GM20431 (cell line): ENCODE data around the gene ELF2.
"Not testable (repeated sequence)": the region's sequence is repeated elsewhere in the genome, so short reads cannot be mapped to it uniquely, and the experiment has no call there.

Experiments
- in situ Hi-C: fragments of 300-500 bp; cut with MseI, MboI; formaldehyde crosslinking; loops from one replicate; pipeline ENCODE4 v1.15.0; 2020; ENCODE audit warnings: low sequenced_read_pairs; ENCODE audit not compliant: unreplicated experiment

ELF2 gene

GRCh38 chr4:139144911-139145551, 32.0 kb downstream of the ELF2 start:
- in situ Hi-C loops, result no loop called here

- in situ Hi-C loops, result no loop called here
These were observed 32.7 kb downstream of the ELF2 start for GRCh38 chr4:139144161-139144859.

- in situ Hi-C loops, result no loop called here
These were observed 34.0 kb downstream of the ELF2 start for GRCh38 chr4:139142980-139143379.

- in situ Hi-C loops, result no loop called here
These were observed 34.9 kb downstream of the ELF2 start for GRCh38 chr4:139142087-139142486.

DNA sequence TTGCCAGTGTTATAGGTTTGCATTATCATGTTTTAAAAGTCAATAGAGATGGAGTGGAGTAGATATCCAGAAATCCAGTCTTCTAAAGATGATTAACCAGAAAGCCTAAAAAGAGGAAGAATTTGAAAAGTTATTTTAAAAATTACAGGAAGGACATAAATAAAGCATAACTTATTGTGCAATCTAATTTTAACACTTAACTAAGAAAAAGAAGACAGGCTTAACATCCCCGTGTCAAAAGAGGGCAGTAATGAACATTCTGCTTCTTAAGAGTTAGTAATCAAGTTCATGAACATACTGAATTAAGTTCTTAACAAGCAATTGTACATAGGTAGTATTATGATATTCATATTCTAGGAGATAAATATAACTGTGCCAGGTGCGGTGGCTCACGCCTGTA, 39.3 kb downstream of the ELF2 start:
- in situ Hi-C loops, result no loop called here

- in situ Hi-C loops, result no loop called here
These were observed 42.6 kb downstream of the ELF2 start for GRCh38 chr4:139134403-139134802.

GRCh38 chr4:139131209-139131870, 45.7 kb downstream of the ELF2 start:
- in situ Hi-C loops, result no loop called here

DNA sequence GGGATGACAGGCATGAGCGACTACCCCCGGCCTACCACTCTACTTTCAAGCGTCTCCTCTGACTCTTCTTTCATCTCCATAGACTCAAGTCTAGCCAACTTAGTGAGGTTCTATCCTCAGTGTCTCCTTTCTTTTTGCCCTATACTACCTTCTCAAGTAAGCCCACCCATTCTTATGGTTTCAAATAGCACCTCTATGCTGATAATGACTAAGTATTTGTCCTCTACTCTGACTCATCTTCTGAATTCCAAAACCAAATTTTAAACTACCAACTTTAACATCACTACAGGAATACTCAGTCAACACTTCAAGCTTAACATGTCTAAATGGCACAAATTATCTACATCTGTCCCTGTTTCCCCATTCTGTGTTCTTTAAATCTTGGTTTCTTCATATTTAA, 47.8 kb downstream of the ELF2 start:
- in situ Hi-C loops, result no loop called here

DNA sequence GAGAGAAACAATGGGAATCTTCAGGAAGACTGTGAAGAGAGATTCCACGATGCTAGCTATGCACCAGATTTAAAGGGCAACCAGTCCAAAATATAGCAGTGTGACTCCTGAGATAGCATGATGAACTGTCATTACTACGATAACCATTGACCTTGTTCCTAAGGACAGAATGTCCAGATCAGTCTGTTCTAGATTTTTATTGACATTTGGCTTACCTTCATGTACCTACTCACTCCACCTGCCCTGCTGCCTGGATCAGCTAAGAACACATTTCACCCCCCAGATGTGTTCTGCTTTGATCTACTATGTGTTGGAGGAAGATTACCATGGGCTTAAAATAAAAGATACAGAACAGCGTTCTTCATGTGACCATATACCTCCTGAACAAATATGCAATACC, 50.1 kb downstream of the ELF2 start:
- in situ Hi-C loops, result no loop called here

DNA sequence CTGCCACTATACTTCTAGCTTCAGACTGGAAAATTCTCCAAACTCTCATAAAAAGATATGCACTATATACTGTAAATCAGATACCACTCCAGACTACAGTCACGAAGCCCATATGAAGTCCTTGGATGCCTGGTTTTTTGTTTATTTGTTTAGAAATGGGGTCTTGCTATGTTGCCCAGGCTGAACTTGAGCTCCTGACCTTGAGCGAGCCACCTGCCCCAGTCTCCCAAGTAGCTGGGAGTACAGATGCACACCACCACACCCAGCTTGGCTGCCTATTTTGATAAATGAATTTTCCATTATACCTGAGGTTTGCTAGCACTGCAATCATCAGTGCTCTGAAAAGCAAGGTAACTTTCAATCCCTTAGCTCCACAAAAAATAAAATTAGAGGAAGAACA, 53.1 kb downstream of the ELF2 start:
- in situ Hi-C loops, result no loop called here

DNA sequence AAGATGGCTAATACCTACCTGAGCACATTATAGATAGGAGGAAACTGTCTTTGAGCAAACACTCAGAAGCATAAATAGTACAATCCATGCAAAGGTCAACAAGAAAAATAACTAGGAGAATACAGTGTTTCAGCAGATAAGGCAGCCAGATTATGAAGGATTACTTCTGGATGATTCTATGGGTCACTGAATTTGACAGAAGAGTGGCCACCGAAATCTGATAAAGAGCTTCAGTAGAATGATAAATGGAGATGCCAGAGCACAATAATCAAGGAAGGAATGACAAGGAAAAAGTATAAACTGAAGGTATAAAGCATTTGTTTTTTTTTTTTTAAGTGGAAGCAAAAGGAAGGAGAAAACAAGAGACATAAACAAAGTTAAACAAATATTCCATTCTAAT, 58.7 kb downstream of the ELF2 start:
- in situ Hi-C loops, result no loop called here

- in situ Hi-C loops, result no loop called here
These were observed 61.8 kb downstream of the ELF2 start for GRCh38 chr4:139115226-139115625.

DNA sequence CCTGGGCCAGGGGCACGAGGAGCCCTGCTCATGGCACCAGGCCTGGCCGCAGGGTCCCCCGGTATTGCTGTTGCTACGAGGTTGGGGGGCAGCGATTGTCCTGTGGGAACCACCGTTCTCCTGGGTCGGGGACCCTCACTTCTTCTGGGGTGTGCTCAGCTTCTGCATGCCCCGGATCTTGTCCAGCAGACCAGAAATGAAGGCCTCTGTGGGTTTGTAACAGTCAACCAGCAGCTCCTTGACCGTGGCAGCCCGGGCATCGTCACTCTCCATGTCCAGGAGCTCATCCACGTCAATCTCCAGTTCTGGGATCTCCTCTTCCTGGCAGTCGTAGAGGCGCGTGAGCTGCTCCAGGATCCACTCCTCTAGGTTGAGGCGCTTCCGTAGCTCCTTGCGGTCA, 62.2 kb downstream of the ELF2 start:
- in situ Hi-C loops, result not testable (repeated sequence)

GRCh38 chr4:139112650-139113049, 64.4 kb downstream of the ELF2 start:
- in situ Hi-C loops, result no loop called here

DNA sequence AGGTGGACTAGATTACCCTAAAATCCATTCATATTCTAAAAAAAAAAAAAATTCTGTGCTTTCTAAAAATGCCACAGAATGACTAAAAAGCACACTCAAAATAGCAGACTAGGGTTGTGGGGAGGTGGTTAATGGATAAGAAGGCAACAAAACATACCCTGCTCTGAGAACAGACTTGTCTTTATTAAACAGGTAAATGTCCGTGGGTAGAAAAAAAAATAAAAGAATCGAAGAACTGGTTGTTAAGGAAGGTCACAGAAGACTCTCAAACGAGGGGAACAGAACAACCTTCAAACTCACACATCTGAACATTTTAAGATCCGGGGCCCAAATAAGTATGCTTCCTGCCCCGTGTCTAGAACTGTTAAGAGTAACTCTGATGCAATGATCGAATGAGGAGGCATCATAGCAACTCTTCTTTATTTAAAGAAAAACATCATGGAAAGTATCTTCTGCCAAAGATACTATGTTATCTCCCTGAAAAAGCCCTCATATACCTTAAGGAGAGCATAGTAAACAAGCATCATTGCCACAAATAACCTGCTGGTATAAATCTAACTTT, 68.4 kb downstream of the ELF2 start:
- in situ Hi-C loops, result no loop called here

GRCh38 chr4:139099366-139099982, 77.5 kb downstream of the ELF2 start:
- in situ Hi-C loops, result no loop called here

- in situ Hi-C loops, result no loop called here
These were observed 84.7 kb downstream of the ELF2 start for GRCh38 chr4:139092271-139092670.

- in situ Hi-C loops, result no loop called here
These were observed 91.9 kb downstream of the ELF2 start for GRCh38 chr4:139085141-139085540.

DNA sequence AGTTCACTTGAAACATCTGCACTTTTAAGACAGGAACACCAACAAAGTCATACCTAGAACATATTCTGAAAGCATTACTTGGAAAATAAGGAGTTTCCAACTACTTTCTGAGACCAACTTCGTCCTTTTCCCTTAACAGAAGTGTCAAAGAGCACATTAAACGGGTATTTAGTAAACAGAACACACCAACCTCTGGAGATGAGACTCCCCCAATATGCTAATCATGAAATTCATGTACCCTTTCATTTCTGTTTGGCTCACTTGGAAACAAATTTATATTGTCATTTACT, 92.3 kb downstream of the ELF2 start:
- in situ Hi-C loops, result no loop called here

DNA sequence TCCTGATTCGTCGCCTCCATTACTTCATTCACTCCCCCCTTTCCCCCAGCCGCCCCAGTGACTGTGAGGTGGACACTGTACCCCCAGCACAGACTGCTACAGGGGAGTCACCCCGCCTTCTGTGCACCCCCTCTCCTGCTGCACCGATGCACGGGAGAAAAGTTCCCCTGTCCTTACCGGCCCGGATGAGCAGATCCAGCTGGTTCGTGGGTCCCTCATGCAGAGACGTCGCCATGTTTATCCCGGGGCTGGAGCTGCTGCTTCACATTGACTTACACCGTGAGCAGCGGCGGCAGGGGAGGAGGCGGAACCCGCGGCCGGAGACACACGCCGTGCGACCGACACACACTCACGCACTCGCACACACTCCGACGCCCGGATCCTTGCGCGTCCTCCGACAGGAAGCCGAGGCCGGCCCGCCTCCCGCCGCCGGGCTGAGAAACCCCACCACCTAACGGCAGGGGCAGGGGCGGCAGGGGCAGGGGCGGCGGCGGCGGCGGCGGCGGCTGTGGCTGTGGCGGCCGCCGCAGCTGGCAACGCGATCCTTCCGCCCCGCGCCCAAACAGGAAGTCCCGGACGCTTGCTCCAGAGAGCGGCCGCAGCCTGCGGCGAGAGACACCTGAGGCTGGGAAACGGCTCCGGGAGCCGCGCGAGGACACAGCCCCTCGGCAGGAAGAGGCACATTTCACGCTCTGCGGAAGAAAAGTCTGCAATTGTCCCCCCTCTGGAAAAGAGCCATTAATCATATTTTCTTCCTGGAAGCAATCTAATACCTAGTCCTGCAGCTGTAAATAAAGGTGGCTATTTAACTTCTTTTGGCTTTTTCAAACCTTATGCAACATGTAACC, 92.8 kb downstream of the ELF2 start:
- in situ Hi-C loops, result no loop called here
